Glomerular endothelial cell (primary cell): ENCODE measurements around the gene FITM1. TPM values are rescaled to one million over a fixed set of nuclear protein-coding genes. Genes with fewer than 3 reads are reported as not detected.

Experiments used
- DNase-seq: peaks from one replicate; pipeline ENCODE4 v3.0.0-alpha.2; 2011; ENCODE audit warnings: low read depth, low spot score; ENCODE audit errors: extremely low read depth
- total RNA-seq: library from RNA; depleted of rRNA; stranded (reverse); fragments of >200 nt; gene quantifications from 2 replicates; pipeline ENCODE4 v1.2.3, GENCODE V29; 2015

FITM1 gene
- 0.29 TPM in 1 of 2 replicates, not detected in the other for total RNA-seq

DNA sequence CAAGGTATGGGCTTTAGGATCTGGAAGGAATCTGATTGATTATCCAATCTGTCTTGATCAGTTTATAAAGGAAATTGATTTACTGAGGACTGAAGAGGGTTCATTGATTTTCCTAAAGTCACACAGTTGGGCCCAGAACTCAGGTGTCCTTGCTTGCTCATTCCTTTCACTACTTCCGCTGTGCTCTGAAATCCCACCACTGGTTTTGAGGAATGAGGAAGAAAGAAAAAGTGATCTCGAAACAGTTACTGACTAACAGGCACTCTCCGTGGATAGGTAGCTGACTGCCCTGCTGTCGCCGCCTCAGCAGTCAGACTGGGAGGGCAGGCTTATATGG, at the start of gene FITM1:
FITM1 (plus strand) TSS at position 280 of the 337 bp plus-strand sequence. CDS start 905 bp downstream, outside the sequence.
- no peak for DNase-seq

- DNase-seq = no peak
These were observed 49.3 kb upstream of the FITM1 start for GRCh38 chr14:24080888-24081738.

- no peak for DNase-seq
These were observed 48.7 kb upstream of the FITM1 start for GRCh38 chr14:24081739-24082211.

GRCh38 chr14:24082411-24083080, 47.9 kb upstream of the FITM1 start:
- no peak for DNase-seq

GRCh38 chr14:24083462-24083861, 47.0 kb upstream of the FITM1 start:
- DNase-seq = no peak

DNA sequence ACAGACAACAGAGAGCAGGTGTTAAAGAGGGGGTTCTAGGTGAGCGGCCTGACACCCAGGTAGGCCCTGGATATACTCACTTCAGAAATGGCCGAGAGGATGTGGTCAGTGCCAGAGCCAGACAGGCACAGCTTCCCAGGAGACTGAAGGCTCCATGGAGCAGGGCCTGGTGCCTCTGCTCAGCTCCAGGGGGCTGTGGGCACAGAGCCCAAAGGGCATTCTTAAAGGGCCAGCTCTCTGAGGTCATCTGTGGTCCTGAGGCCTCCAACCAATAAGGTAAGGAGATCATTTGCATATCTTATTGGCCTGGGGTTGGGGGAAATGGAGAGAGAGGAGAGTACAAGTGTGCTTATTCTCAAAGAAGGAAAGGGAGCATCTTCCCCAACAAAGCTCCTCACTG, 46.0 kb upstream of the FITM1 start:
- no peak for DNase-seq

DNA sequence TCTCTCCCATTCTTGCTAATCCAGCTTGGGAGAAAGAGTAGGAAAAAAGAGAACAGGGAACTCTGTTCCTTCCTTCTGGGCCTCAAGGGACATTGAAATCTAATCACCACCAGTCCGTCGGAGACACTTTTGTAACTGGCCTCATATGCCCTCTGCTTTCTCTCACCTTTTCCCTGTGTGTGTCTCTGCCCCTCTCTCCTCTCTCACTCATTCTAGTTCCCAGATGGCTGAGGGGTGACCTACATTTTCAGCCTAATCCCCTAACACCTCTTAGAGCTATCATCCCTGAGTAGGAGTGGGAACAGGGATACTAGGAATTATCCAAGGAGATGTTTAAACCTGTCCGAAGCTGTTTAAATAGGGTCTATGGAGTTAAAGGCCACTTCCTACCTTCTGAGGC, 45.2 kb upstream of the FITM1 start:
- DNase-seq = no peak

DNA sequence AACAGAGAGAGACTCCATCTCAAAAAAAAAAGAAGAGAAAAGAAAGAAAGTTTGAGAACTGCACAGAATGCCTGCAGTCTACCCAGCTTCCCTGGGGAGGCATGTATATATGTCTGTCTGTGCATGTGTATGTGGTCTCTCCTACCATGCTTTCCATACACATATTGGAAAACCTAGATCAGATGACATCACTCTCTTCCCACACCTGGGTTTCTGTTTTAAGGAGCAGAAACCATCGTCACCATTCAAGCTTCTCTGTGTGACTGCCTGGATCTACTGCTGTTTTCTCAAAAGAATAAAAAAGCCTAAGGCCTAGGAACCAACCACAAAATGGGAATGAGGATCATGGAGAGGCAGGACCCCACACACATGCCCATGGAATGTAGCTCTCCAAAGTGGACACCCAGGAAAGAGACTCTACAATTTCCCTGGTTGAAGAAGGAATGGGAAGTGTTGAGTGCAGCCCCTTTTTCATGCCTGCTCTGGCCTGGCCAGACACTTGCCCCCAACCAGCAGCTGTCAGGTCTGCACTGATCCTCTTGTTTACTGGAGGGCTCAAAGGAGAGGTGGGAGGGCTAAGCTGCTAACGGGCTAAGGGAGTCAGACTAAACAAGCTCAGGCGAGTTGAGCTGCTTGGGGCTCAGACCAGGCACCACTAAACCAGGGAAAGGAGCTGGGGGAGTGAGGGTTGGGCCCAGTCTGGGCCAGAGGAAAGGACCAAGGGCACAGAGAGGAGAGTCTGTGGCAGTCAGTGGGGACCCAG, 44.1 kb upstream of the FITM1 start:
- DNase-seq = no peak

- DNase-seq = no peak
These were observed 43.5 kb upstream of the FITM1 start for GRCh38 chr14:24087004-24087403.

DNA sequence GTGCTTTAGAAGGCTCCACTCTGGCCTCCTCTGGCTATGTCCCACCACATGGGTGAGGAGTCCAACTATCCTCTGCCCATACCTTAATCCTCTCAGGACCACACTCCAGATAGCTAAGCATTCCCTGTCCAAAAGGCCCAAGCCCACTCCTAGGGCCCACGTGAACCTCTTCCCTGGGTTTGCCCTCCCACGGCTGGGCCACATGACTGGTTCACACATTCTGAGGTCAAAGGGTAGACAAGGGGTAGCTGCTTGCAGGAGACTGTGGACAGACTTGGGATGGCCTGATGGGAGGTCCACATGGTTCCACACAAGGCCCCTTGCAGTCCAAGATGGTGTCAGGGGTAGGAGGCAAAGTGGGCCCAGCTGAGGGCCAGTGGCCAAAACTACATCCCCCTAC, 42.4 kb upstream of the FITM1 start:
- no peak for DNase-seq

GRCh38 chr14:24089890-24090289, 40.6 kb upstream of the FITM1 start:
- DNase-seq = no peak

DNA sequence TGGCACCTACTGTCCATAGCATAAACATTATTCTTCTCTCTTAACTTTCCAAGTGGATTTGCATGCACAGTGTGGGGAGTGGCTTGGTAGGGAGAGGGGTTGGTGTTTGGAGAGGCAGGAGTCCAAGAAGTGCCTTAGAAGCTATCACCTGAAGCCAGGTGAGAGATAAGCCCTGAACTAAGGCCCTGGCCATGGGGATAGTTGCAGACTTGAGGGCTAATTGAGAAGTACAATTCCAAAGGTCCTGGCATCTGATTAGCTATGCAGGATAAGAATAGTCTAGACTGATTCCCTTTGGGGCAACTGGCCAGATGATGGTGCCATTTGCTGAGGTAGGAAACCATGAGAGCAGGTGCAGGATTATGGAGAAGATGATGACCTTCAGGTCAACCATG, 38.4 kb upstream of the FITM1 start:
- no peak for DNase-seq

DNA sequence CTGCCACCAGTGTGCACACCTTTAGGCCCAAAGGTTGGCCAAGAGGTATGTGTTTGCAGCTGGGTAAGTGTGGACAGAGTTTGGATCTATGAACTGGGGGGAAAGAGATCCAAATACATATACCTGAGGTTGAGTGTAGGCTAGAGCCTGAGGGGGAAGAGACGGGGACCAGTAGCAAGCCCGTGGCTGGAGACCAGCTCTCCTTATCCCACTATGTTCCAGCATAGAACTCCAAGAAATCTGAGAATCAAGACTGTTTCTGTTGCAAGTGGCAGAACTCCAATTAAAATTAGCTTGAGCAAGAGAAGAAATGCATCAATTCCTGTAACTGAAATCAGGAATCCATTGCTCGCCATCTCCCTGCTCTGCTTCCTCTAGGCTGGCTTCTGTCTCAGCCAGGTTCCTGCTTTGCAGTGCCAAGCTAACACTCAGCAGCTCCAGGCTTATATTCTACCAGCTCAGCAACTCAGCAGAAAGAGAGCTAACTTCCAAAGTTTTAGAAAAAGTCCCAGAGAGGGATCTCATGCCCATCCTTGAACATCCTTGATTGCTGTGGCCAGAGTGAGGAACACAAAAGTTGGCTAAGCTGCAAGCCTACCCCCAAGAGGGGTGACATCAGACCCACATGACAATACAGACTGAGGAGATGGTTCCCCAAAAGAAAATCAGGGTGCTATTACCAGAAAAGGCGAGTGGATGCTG, 37.8 kb upstream of the FITM1 start:
- no peak for DNase-seq

- no peak for DNase-seq
These were observed 37.1 kb upstream of the FITM1 start for GRCh38 chr14:24093207-24093900.

DNA sequence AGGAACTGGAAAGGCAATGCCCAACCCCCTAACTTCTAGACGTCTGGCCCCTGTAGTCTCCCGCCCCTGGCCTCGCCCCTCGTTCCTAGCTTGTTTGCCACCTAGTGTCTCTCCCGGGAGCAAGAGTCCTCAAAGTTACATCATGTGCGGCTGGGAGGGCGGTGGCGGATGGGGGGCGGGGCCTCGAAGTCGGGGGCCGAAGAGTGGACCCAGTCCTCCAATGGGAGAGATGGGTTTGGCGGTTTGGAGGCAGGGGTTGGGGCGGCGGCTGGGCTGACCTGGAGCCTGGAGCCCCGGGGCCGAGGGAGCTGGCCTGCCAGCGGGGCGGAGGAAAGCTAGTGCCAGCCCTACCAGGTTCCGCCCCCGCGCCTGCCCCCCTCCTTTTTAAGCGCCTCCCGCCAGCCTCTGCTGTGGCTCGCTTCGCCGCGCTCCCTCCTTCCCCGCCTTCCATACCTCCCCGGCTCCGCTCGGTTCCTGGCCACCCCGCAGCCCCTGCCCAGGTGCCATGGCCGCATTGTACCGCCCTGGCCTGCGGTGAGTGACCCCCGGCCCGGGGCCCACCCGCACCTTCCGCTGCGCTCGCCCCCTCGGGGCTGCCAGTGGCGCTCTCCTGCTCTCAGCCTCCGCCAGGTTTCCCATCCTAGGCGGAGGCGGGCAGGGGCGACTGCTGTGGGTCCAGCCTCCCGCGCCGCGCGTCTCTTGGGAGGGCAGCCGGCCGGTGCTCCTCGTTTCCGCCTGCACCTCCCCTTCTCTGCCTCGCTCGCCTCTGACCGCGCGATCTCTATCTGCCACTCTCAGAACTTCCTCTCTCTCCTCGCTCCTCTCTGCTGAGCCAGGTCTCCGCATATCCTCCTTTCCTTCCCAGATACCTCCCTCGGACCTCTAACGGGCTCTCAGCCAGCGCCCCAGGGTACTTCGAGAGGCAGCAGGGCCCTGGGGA, 36.3 kb upstream of the FITM1 start, which contains the start of gene PCK2:
PCK2 (plus strand) TSS at position 411 of the 940 bp plus-strand sequence; CDS start at position 506, 95 bp downstream.
- DNase-seq = no peak

DNA sequence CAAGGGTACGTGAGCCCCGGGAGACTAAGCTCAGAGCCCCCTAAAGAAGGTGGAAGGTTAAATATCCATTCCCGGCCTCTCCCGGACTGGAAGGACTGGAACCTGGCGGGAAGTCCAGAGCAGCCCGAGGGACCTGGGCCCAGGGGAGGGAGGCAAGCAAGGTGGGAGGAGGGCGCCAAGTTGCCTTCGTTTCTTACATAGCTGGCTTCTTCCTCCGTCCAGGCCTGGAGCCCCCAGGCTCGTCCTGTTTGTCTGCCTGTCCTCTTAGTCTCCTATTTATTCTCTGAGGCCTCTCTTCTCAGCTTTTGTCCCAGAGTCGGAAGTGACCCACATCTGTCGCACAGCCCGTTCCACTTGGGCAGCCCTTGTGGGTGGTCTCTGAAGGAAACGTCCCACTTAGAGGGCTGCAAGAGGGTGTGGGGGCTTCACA, 35.6 kb upstream of the FITM1 start:
- DNase-seq = no peak

- DNase-seq = no peak
These were observed 35.0 kb upstream of the FITM1 start for GRCh38 chr14:24095271-24096068.

DNA sequence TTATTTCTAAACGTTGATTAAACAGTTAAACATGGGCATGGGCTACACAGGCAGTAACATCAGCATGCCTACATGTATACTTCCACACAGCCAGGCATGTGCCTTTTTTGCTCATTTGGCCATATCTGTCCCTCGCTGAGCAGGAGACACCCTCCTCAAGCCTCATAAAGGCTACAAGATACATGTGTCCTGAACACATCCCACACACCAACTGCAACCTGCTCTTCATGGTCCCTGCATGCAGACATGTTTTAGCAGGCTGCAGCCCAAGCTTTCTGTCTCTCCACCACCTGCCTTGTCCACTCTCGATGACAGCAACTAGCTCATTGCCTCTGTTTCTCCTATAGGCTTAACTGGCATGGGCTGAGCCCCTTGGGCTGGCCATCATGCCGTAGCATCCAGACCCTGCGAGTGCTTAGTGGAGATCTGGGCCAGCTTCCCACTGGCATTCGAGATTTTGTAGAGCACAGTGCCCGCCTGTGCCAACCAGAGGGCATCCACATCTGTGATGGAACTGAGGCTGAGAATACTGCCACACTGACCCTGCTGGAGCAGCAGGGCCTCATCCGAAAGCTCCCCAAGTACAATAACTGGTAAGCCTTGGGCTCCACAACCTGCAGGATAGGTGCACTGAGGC, 33.8 kb upstream of the FITM1 start:
- no peak for DNase-seq
